GM18498 (cell line): ENCODE results near the gene COX15.
"Not testable (repeated sequence)": the region's sequence is repeated elsewhere in the genome, so short reads cannot be mapped to it uniquely, and the experiment has no call there.

ENCODE experiments used
- ATAC-seq: cut with Tn5 transposase; IDR thresholded peaks from one replicate; pipeline ENCODE4 v1.9.1; 2021; ENCODE audit warnings: mild to moderate bottlenecking, moderate library complexity; ENCODE audit not compliant: unreplicated experiment

COX15 gene

DNA sequence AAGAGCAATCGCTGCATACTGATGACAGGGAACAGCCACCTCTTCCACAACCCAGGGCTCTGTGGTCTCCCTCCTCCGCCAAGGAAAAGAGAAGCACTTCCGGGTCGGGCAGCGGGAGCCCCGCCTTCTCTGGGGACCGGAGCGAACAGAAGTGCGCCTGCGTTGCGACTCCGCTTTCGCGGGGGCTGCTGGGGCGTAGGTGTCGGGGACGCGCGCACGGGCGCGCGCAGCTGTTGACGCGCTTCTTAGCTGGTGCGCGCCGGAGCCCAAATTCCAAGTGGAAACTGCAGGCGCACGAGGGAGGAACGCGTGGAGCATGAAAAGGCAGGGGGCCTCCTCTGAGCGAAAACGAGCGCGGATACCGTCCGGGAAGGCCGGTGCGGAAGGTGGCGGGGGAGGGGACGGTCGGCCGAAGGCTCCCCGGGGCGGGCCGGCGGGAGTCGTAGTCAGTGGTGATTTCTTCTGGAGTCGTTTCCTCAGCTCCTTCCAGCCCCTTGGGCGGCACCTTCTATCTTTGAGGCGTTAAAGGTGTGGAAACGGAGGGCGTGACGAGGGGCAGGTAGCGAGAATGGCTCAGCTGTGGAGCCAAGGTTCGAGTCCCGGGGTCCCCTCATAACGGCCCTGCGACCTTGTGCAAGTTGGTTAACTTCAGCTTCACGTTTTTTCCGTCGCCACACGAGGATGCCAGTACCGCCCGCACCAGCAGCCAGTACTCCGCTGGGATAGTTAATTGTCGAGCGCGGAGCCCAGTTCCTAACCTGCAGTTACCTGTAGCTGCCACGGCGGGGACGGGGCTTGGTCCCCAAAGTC is at the start of gene COX15, which contains the start of gene CUTC:
COX15 (minus strand) TSS at position 95 of the 810 bp plus-strand sequence; CDS start at position 17, 78 bp downstream.
CUTC (plus strand) TSS at position 202 of the 810 bp plus-strand sequence; CDS start at position 317, 115 bp downstream.
- peak; percentile 88 for ATAC-seq

DNA sequence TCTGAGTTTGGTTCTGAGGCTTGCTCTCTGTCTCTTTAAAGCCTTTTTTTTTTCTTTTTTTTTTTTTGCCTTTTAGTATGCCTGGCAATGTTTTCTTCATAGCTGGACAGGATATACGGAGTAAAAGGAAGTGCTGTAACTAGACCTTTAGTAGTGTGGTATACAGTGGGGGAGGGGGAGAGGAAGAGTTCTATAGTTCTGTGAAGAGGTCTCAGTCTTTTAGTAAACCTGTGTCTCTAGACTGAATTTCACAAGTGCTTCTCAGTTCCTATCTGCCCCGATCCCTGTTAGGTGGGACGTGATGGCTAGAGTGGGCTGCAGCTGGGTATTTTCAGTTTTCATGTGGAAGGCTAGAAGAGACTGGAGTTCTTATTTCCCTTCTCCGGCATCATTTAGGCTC is 47.4 kb upstream of the COX15 start:
- no peak for ATAC-seq

DNA sequence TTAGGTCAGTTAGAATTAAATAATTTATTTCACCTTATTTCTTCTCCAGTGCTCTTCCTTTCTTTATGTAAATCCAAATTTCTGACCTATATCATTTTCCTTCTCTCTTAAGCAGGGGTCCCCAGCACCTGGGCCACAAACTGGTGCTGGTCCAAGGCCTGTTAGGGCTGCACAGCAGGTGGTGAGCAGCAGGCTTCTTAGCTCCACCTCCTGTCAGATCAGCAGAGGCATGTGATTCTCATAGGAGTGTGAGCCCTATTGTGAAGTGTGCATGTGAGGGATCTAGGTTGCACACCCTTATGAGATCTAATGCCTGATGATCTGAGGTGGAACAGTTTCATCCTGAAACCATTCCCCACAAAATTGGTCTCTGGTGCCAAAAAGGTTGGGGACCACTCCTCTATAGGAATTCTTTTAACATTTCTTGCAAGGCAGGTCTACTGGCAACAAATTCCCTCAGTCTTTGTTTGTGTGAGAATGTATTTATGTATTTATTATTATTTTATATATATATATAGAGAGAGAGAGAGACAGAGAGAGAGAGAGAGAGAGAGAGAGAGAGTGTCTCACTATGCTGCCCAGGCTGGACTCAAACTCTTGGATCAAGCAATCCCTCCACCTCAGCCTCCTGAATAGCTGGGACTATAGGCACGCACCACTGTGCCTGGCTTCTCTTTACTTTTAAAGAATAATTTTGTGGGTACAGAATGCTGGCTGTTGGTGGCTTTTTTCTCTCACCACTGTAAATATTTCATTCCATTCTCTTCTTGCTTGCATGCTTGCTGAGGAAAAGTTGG is 46.2 kb upstream of the COX15 start:
- no peak for ATAC-seq

DNA sequence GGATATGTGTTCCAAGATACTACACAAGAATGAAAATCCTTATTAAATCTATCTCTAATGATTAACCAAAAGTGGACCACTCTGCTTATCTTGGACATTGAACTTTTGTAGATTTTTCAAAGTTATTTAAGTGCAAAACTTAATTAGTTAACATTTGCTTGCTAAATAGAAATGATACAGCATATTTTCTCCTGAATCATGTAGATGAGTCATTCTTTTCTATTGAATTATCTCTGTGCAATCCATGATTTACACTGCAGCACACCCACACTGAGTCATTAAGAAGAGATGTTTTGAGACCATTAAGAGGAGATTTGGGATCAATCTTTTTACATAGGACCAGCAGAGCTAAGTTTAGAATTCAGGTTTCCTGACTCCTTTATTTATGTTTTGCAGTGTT is 43.9 kb upstream of the COX15 start:
- no peak for ATAC-seq

DNA sequence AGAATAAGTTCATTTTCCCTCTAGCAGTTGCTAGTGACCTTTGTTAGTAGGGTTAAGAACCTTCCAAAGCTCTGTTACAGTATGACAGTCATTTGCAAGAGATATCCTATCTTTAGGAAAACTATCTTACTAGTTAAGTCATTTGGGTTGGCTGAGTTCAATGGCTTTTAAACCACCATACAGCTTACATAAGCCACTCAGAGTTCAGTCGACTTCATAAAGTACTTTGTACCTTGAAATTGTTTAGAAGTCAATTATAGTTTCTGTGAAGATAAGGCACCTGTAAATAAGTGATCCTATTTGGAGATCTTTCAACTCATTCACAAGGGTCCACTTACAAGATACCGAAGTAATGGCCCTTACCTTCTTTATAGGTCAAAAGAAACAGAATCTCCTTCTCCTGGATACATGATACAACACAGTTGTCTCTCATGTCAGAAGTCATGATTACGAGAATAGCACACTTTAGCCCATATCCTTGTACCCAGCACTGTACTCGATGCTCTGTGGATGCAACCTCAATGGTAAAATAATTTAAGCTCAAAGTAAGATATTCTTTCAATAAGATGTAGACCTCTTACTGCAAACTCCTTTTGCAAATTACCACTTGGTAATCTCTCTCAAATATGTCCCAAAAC is 38.6 kb upstream of the COX15 start:
- ATAC-seq = no peak

DNA sequence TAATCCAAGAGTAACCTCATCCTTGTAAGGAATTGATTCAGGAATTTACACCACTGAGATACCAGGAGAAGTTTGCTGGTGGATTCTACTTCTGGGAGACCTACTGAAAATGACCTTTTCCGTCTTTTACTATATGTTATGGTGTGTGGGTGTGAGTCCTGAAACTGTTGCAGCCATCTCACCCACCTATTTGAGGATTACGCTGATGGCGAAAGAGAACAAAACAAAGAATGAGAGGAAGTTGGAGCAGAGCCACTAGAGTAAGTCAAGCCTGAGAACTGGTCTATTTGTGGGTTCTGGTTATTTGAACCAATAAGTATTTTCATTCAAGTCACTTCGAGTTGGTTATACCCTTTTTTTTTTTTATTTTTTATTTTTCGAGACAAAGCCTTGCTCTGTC is 37.8 kb upstream of the COX15 start:
- ATAC-seq = no peak

DNA sequence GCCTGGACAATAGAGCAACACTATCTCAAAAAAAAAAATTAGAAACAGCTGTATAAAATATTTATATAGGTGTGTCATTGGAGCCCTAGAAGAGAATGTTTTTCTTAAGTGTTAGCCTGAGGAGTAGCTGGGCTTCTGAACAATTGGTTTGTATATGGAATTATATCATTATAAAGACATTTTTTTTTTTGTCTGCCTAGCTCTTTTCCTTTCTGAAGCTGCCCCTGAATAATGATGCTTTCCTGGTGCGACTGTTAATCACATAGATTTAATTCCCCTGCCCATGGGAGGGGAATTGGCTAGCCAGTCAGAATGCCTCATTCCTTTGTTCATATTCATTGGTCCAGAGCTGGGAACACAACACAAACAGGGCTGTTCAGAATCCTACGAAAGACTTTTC is 36.6 kb upstream of the COX15 start:
- ATAC-seq = no peak

DNA sequence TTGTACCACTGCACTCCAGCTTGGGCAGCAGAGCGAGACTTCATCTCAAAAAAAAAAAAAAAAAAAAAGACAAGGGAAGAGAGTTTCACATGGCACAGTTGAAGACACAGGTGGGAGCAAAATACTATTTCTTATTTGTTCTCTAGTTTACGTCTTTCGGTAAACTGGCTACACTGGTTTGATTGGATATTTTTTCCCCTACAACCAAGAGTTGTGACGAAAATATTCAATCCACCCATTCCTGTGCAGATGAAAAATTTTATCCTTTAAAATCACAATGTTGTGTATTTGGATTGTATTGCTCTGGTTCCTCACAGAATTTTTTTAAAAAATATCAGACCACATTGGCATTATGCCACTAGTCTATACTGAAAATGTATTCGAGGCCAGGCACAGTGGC is 36.0 kb upstream of the COX15 start:
- no peak for ATAC-seq

DNA sequence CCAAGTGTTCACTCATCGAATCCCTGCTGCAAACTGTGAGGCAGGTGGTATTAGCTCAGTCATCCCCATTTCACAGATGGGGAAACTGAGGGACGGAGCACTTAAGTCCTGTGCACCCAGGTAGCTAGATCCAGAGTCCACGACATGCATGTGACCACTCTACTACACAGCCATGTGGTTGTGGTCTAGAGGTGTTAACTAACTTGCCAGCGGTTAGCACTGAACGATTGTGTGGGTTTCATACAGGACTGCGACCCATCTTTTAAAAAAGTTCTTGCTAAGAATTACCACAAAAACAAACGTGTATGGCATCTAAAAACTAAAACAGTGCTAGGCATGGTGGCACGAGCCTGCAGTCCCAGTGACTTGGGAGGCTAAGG is 34.4 kb upstream of the COX15 start:
- ATAC-seq = peak; percentile 93

DNA sequence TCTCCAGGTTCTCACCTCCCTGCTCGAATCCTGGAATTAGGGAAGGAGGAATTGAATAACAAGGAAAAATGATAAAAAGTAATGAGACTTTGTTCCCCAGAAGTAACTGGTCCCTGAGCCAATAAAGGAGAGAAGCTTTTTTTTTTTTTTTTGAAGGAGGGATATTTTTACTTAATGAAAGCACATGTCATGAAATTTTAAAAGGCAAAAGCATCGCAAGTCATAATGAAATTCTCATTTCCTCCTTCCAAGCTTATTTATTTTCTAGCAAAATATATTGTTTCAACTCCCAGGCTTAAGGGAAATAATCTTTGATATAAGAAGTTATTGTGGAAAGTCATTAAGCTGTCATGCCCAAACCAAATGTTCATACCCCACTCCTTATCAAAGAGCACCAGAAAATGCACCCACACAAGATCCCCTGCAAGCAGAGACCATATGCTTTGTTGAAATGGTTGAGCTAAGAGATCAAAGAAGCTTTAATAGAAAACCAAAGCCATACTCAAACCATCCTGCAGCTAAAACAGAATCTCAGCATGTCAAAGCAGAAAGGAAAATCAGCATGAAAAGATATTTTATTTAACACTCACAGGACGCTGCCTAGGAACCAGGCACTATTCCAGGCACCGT is 33.9 kb upstream of the COX15 start:
- peak; percentile 43 for ATAC-seq

DNA sequence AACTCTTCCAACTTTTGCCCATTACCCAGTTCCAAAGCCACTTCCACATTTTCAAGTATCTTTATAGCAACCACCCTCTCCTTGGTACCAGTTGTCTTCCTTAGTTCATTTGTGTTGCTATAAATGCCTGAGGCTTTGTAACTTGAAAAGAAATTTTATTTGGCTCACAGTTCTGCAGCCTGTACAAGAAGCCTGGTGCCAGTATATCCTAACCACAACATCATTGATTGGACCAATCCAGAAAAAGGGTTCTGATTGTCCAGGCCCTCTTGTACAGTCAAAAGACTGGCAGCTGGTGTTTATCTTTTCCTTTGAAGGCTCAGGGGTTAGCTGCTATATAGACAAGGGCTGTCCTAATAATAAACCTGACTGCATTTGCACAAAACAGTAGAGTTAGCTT is 29.4 kb upstream of the COX15 start:
- no peak for ATAC-seq

DNA sequence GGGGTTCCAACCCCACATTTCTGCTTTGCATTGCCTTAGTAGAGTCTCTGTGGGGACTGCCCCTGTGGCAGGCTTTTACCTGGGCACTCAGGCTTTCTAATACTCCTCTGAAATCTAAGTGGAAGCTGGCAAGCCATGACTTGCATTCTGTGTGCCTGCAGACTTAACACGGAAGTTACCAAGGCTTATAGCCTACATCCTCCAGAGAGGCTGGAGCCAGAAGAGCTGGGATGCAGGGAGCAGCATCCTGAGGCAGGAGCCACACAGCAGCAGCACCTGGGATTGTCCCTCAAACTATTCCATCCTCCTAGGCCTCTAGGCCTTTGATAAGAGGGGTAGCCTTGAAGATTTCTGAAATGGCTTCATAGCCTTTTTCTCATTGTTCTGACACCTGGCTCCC is 28.4 kb upstream of the COX15 start:
- ATAC-seq = no peak

DNA sequence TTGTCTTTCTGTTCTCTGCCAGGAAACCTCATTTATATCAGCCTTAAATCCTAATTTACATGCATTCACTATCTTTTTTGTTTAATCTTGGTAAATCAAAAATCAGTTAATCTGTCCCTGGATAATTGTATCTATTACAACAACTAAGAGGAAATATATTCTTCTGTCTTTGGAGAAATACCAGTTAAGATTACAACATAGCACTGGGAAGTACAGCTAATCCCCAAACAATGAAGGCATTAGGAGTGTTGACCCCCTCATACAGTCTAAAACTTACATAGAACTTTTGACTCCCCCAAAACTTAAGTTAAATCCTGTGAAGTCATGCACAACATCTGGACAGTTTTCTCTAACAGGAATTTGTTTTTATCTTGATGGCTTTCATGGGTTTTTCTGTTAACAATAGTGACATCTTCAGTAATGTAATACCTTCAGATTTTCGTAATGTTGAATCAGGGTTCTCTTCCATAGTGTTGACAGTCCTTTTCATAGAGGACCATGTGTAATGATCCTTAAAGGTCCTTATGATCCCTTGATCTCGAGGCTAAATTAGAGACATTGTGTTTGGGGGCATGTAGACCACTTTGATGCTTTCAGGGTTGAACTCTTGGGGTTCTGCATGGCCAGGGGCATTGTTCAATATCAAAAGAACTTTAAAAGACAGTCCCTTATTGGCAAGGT is 26.4 kb upstream of the COX15 start:
- ATAC-seq = no peak

DNA sequence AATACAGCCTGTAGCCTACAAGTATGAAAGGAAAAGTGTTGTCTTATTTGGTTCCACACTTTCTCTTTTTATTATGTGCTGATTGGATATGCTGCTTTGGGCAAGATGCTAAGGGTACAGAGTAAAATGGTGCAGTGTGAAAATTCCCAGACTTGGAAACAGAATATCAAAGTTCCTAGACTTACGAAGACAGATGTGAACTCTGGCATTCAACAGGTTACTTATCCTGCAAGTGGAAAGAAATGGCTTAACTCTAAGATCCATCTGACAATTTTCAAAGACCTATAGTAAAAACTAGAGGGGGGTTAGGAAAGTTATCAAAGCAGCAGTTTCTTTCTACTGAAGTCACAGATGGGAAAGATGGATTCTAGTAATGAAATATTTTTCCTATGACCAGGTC is 24.2 kb upstream of the COX15 start:
- ATAC-seq = no peak

DNA sequence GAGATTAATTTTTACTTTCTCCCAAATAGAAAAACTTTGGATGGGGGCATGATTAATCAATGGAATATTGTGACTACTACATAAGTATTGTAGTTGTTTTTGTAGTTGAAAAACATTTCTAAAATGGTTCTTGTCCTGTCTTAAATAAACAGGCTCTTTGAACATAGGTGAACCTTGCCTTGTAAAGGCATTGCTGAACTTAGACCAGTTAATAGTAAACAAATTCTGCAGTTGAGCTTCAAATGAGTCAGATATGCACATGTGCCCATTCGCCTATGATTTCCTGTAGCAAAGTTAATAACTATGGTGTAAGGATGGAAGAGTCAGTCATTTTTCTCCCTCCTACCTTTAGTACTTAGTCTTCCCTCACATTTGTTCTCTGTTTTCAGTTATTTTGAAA is 22.7 kb upstream of the COX15 start:
- ATAC-seq = no peak

DNA sequence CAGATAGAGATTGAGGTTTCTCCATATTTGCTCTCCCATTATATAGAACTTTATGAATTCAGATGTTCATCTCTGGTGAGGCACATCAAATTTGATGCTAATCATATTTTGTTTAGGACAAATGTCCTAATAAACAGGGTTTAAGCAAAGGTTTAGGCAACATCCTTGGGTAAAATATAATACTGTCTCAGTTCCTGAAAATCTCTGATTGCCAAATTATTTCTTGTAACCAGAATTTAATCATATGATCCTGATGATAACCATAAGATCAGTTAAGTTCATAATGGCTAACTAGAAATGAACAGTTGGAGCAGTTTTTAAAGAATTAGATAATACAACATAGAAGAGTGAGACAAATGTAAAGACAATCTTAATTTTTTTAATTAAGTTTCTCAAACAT is 18.7 kb upstream of the COX15 start:
- no peak for ATAC-seq

DNA sequence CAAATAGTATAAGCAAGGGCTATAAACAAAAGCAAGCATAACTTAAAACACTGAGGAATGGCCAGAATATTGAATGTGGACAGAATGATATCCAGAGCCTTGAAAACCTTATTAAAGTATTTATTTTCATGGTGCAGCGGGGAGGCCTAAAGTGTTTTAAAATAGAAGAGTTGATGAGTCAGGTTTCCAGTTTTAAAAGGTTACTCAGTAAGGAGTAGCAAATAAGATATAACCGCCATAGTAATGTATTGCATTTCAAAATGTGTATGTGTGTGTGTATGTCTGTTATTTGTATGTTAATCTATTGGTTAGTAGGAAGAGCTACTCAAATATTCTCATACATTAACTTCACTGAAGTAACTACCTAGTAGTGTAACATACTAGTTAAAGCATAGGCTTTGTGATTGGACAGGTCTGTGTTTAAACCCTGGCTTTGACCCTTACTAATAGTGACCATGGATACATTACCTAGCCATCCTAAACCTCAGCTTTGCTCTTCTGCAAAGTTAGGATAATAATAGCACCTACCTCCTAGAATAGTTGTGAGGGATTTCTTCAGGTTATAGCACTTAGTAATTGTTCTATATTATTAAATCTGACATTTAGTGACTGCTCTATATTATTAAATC is 17.0 kb upstream of the COX15 start:
- no peak for ATAC-seq

DNA sequence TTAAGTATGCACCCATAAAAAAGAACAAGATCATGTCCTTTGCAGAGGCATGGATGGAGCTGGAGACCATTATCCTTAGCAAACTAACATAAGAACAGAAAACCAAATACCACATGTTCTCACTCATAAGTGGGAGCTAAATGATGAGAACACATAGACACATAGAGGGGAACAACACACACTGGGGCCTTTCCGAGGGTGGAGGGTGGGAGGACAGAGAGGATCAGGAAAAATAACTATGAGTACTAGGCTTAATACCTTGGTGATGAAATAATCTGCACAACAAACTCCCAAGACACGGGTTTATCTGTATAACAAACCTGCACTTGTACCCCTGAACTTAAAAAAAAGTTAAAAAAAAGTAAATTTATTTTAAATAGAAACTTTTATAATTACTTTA is 14.2 kb upstream of the COX15 start:
- not testable (repeated sequence) for ATAC-seq

DNA sequence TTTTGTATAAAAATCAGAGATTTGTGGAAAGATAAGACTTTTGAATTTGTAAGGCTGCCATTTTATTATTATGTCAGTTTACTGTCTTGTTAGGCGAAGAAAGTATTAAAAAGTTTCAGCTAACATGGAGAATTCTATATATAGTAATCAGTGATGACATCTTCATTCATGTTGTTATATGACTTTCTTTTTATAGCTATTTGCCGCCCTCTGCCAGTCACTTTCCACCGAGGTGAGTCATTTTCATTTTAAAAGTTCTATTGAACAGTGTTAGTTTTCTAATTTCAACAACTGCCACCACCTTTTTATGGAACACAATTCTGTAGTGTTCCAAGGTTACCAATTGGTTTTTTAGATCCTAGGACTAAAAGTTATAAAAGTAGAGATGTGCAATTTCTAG is 11.9 kb upstream of the COX15 start:
- no peak for ATAC-seq

DNA sequence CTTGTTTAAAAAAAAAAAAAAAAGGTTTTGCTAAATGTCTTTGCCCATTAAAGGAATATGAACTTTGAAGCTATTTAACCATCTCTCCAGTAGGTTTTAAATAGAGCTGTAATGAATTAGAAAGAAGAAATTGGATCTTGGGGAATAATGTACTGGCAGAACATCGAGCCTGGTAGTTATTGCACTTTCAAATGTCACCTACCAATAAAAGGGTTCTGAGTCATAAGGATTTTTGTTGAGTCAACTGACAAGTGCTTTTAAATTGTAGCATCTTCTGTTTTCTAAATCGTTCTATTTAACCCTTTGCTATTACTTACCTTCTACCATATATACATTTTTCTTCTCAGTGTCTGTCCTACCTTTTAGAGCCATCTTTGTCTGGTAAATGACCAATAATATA is 10.8 kb upstream of the COX15 start:
- ATAC-seq = no peak
